Thymus (tissue), 11 donors: Measurements from ENCODE around the gene DGAT2. TPM values are rescaled to one million over a fixed set of nuclear protein-coding genes. Genes with fewer than 3 reads are reported as not detected.
A peak's percentile ranks its signal among the peaks of the same experiment; 100 is the strongest.

Experiments
- DNase-seq, 9 donors: peaks; one replicate each; pipeline ENCODE4 v3.0.0-alpha.2; 2013; ENCODE audit warnings: low spot score in 9 of 9, low read depth in 6 of 9, missing footprints in 1 of 9
- H3K27ac ChIP-seq, 2 donors: one replicate each; pipeline ENCODE4 v1.5.1; 2013; ENCODE audit warnings: control low read depth in 1 of 2, low read depth in 1 of 2, low read length in 1 of 2, mild to moderate bottlenecking in 1 of 2, moderate library complexity in 1 of 2
- H3K27me3 ChIP-seq, 2 donors: one replicate each; pipeline ENCODE4 v1.5.1; 2013; ENCODE audit warnings: low read length in 1 of 2; ENCODE audit not compliant: control insufficient read depth in 2 of 2, insufficient read depth in 1 of 2
- H3K36me3 ChIP-seq, 2 donors: one replicate each; pipeline ENCODE4 v1.5.1; 2013; ENCODE audit warnings: low read length in 1 of 2, mild to moderate bottlenecking in 1 of 2, moderate library complexity in 1 of 2; ENCODE audit not compliant: control insufficient read depth in 2 of 2, insufficient read depth in 2 of 2
- H3K4me1 ChIP-seq, 2 donors: one replicate each; pipeline ENCODE4 v1.5.1; 2013; ENCODE audit warnings: low read length in 2 of 2; ENCODE audit not compliant: control insufficient read depth in 2 of 2, insufficient read depth in 2 of 2
- H3K4me3 ChIP-seq, 2 donors: one replicate each; pipeline ENCODE4 v1.5.1; 2013; ENCODE audit warnings: low read length in 2 of 2, control low read depth in 1 of 2, mild to moderate bottlenecking in 1 of 2
- H3K9me3 ChIP-seq, 2 donors: one replicate each; pipeline ENCODE4 v1.5.1; 2013; ENCODE audit warnings: low read length in 1 of 2, mild to moderate bottlenecking in 1 of 2; ENCODE audit not compliant: control insufficient read depth in 2 of 2, insufficient read depth in 1 of 2
- WGBS: extraction: QIAGEN DNeasy Blood & Tissue Kit; methylation state at CpG from one replicate; pipeline ENCODE4 v1.1.7; 2013; 5-methylcytosine and 5-hydroxymethylcytosine counted together
- polyA plus RNA-seq: library from polyadenylated mRNA; stranded (reverse); fragments of 200-250 nt; gene quantifications from one replicate; pipeline ENCODE4 v1.2.3, GENCODE V29; 2013
- total RNA-seq: library from RNA; stranded (reverse); fragments of 120-200 nt; gene quantifications from one replicate; pipeline ENCODE4 v1.2.4, GENCODE V29; 2013
- donor health status: healthy.

Gene DGAT2
- total and polyA plus RNA-seq, 2 donors, result 5.3 to 8.5 TPM

- peaks cover 0 to 2% of the 10 kb centered on the region in 2 donors for H3K4me1 ChIP-seq
These were observed 5.7 kb upstream of the DGAT2 start for GRCh38 chr11:75762885-75763284.

GRCh38 chr11:75763846-75764245 lies 4.7 kb upstream of the DGAT2 start:
- peaks cover 11 to 16% of the 10 kb centered on the region in 2 donors for H3K27me3 ChIP-seq
- DNase-seq, result no peak
- no peaks in the 10 kb centered on the region for H3K9me3 ChIP-seq
- H3K36me3 ChIP-seq, result no peaks in the 10 kb centered on the region
- peaks cover 6 to 11% of the 10 kb centered on the region in 2 donors for H3K4me1 ChIP-seq
- 91% methylated on average over 3 of the region's 3 CpGs for whole genome bisulfite sequencing
- no peak overlapping the region for H3K4me3 ChIP-seq
- H3K27ac ChIP-seq, result no peak overlapping the region

More at GRCh38 chr11:75762885-75763284, 5.7 kb upstream of the DGAT2 start:
- Histone ChIP-seq H3K27me3 (peaks cover under 1 to 7% of the 10 kb centered on the region in 2 donors), H3K4me3 (no peak overlapping the region), H3K27ac (no peak overlapping the region), H3K36me3 (no peaks in the 10 kb centered on the region), H3K9me3 (no peaks in the 10 kb centered on the region)
- no peak for DNase-seq
- WGBS, result 94% methylated on average over 2 of the region's 2 CpGs

GRCh38 chr11:75765116-75765515 lies 3.5 kb upstream of the DGAT2 start:
- Histone ChIP-seq H3K4me3 (no peak overlapping the region), H3K27ac (no peak overlapping the region), H3K36me3 (no peaks in the 10 kb centered on the region), H3K27me3 (peaks cover 20 to 29% of the 10 kb centered on the region in 2 donors), H3K9me3 (no peaks in the 10 kb centered on the region), H3K4me1 (peaks cover 8 to 17% of the 10 kb centered on the region in 2 donors)
- WGBS, result over 99% methylated on average over 3 of the region's 3 CpGs
- DNase-seq, result no peak

GRCh38 chr11:75766443-75767227 lies 1.9 kb upstream of the DGAT2 start:
- no peak for DNase-seq
- Histone ChIP-seq H3K9me3 (no peaks in the 10 kb centered on the region), H3K4me1 (peaks cover 8 to 17% of the 10 kb centered on the region in 2 donors), H3K36me3 (no peaks in the 10 kb centered on the region), H3K27ac (no peak overlapping the region), H3K4me3 (no peak overlapping the region), H3K27me3 (peaks cover 31 to 41% of the 10 kb centered on the region in 2 donors)
- WGBS, result 91% methylated on average over 4 of the region's 4 CpGs

GRCh38 chr11:75767228-75767572 lies 1.4 kb upstream of the DGAT2 start:
- H3K9me3 ChIP-seq, result no peaks in the 10 kb centered on the region
- peaks cover 31 to 41% of the 10 kb centered on the region in 2 donors for H3K27me3 ChIP-seq
- H3K4me3 ChIP-seq, result no peak overlapping the region
- peaks cover 8 to 17% of the 10 kb centered on the region in 2 donors for H3K4me1 ChIP-seq
- H3K27ac ChIP-seq, result no peak overlapping the region
- 98% methylated on average over 6 of the region's 6 CpGs for WGBS
- DNase-seq, result no peak
- no peaks in the 10 kb centered on the region for H3K36me3 ChIP-seq

- Histone ChIP-seq H3K4me1 (peaks cover 8 to 17% of the 10 kb centered on the region in 2 donors), H3K4me3 (no peak overlapping the region), H3K27me3 (peaks cover 31 to 41% of the 10 kb centered on the region in 2 donors), H3K9me3 (no peaks in the 10 kb centered on the region), H3K36me3 (no peaks in the 10 kb centered on the region), H3K27ac (no peak overlapping the region)
- WGBS, result 37% methylated on average over 1 of the region's 1 CpG
- no peak for DNase-seq
These were observed 826 bp upstream of the DGAT2 start for GRCh38 chr11:75767793-75768111.

- H3K27me3 ChIP-seq, result peaks cover 31 to 41% of the 10 kb centered on the region in 2 donors
- WGBS, result 23% methylated on average over 46 of the region's 46 CpGs
- H3K36me3 ChIP-seq, result no peaks in the 10 kb centered on the region
- DNase-seq, result peak in 1 of 9 donors; percentile 18
- H3K27ac ChIP-seq, result no peak overlapping the region
- H3K4me3 ChIP-seq, result peak overlapping the region; percentile 32 to 58
- H3K4me1 ChIP-seq, result peaks cover 8 to 17% of the 10 kb centered on the region in 2 donors
- H3K9me3 ChIP-seq, result no peaks in the 10 kb centered on the region
These were observed 562 bp downstream of the DGAT2 start for GRCh38 chr11:75768909-75769771.

GRCh38 chr11:75770102-75770501 lies 1.5 kb downstream of the DGAT2 start:
- 84% methylated on average over 5 of the region's 5 CpGs for WGBS
- DNase-seq, result no peak
- Histone ChIP-seq H3K27me3 (peaks cover 31 to 41% of the 10 kb centered on the region in 2 donors), H3K27ac (no peak overlapping the region), H3K4me3 (no peak overlapping the region), H3K4me1 (peaks cover 8 to 17% of the 10 kb centered on the region in 2 donors), H3K36me3 (no peaks in the 10 kb centered on the region), H3K9me3 (no peaks in the 10 kb centered on the region)
